NCI-H187 (cell line): ENCODE data around the gene EGFLAM.

Experiments used
- DNase-seq, 2 experiments: peaks; one replicate each; lab custom pipeline; 2025; lab: John Stamatoyannopoulos, UW

The EGFLAM gene

DNA sequence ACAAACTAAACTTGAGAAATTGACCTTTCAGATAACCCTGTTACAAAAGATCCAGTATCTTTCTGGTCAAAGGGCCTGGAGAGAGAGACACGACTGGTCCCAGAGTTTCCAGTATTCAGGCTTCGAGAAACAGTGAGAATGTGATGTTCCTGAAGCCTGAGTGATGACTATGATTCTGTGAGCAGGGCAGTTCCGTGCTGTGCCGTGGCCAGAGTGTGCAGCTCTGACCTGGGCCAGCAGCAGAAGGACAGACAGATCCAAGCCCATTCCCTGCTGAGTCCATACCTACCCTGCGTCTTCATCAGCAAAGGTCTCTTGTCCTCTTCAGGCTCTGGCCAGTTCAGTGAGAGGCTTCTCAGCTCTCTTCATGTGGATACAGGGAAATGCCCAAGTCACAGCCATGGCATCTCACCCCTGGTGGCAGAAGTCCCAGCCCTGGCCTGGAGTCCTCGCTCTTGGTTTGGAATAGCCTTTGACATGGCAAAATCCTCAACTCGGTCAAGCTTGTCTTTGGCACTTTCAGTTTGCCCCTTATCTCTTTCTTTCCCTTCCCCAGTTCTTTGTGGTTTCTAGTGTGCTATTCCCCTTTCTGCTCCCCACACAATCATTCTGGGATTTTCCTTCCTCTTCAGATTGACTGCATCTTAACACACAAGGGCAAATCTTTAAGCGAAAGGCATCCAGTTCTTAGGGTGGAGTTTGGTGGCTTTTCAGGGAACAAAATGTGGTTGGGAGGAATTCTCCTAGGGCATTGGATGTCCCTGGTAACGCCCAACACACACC, 190.4 kb downstream of the EGFLAM start:
- DNase-seq: no peak

DNA sequence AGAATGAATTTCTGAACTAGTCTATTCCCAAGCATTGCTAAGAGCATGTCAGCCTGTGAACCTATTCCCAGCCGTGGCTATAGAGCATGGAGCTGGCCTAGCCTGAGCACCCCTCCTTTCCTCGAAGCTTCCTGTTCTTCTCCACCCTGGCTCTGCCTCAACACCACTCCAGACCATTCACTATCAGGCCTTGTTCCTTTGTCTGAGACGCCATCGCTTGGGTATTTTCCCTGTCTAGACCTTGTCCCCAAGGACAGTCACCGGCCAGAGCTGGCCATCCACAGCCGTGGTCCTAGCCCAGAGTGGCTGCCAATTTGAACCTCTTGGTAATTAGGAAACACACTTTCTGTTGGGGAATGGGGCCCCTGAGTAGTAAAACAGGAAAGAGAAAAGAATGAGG, 192.3 kb downstream of the EGFLAM start:
- DNase-seq: no peak

GRCh38 chr5:38451074-38451725, 192.8 kb downstream of the EGFLAM start:
- no peak for DNase-seq

DNA sequence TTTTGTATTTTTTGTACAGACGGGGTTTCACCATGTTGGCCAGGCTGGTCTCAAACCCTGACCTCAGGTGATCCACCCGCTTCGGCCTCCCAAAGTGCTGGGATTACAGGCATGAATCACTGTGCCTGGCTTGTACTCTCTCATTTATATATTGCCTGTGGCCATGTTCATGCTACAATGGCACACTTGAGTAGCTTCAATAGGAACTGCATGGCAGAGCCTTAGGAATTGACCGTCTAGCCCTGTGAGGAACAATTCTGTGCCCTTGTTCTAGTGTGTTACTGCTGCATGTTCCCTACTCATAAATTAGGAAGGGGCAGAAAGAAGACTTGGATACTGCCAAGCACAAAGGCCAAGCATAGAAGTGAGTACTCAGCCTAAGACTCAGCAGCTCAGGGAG, 193.8 kb downstream of the EGFLAM start:
- DNase-seq: no peak

DNA sequence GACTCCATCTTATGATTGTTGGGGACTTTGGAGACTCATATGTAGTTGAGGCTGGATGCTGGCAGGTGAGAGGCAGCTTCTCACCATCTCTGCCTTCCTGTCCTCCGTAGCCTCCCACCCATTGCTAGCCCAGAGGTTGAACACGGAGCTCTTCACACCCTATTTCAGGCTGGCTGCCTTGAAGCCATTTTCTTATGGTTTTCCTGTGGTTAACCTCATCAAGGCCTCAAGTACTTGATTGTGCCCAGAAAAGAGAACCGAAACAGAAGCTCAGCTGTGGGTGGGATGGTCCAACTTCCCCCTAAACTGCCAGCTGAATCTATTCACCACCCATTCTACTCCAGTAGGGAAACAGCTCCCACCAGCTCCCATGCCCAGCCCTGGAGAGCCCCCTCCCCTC, 195.1 kb downstream of the EGFLAM start:
- no peak for DNase-seq

DNA sequence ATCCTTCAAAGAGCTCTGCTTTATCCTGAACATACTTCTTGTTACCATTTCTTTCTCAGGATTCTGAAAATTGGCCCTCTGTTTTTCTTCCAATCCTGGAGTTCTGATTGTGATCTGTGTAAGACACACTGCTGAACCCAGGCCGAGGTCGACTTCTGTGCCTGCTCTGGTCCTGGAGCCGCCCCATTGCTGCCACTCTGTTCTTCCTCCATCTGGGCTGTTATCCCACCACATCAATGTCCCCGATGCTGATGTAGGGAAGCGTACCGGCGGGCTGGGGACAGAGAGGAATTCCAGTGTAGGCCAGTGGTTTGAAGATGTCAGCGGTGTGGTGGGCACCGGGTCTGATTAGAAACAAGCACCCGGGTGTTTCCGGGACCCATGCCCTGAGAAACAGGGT, 195.6 kb downstream of the EGFLAM start:
- DNase-seq: no peak

DNA sequence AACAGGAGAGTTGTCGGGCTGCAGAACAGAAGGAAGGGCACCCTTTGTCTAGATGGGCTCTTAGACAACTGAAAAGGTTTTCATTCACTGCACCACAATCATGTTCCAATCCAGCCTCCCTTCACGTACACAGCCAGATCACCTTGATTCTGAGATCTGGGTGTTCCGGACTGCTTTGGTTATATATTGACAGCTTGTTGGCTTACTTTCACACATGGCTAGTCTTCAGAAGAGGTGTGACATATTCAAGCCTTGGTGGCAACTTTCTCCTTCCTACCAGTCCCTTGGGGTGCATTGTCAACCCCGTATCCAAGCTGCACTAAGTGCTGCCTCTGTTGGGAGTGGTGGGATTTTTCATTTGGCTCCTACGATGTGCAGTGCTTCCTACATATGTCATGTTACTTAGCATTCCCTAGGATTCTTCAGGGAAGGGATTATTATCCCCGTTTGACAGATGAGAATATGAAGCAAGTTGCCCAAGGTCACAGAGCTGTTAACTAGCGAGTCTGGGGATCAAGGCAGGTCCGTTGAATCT, 197.5 kb downstream of the EGFLAM start:
- DNase-seq: no peak

DNA sequence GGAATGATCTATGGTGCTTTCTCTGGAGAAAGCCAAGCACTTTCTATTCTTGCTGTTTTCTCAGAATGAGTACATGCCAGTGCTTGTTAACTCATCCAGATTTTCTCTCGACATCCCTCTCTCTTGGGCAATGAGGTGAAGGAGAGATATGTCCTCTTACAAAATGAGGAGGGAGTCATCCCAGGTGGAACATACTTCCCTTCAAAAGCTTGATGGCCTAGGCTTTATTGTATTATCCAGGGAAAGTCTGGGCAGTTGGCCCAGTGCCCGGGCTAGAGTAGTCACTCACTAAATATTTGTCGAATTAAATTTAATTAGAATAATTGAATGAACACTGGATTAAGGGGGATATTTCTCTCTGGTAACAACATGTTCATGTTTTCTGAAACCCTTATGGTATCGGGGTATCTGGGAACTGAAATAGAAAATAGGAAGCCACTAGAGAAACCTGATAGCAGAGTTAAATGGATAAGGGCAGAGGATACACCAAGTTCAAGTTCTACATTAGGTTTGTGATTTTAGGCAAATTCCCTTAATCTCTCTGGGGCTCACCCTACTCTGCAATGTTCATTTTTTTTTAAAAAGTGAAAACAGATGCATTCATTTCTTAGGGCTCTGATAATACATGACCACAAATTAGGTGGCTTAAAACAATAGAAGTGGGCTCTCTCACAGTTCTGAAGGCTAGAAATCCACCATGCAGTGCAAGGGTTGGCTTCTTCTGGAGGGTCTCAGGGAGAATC, 198.5 kb downstream of the EGFLAM start:
- DNase-seq: no peak

DNA sequence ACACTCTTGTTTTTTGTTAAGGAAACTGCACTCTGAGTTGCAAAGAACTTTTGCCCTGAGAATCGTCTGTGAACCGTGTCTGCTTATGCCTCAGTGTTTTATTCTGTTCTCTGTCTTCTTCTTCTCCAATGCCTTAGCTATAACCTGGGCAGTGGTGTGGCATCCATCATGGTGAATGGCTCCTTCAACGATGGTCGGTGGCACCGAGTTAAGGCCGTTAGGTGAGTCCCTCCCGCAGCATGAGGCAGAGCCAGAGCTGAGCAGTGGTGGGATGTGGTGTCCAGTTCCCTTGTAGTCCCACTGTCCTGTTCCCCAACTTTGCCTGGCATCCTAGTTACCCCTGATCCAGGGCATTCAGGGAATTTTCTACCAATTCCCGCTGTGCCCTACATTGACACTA, 199.8 kb downstream of the EGFLAM start:
- DNase-seq: no peak

DNA sequence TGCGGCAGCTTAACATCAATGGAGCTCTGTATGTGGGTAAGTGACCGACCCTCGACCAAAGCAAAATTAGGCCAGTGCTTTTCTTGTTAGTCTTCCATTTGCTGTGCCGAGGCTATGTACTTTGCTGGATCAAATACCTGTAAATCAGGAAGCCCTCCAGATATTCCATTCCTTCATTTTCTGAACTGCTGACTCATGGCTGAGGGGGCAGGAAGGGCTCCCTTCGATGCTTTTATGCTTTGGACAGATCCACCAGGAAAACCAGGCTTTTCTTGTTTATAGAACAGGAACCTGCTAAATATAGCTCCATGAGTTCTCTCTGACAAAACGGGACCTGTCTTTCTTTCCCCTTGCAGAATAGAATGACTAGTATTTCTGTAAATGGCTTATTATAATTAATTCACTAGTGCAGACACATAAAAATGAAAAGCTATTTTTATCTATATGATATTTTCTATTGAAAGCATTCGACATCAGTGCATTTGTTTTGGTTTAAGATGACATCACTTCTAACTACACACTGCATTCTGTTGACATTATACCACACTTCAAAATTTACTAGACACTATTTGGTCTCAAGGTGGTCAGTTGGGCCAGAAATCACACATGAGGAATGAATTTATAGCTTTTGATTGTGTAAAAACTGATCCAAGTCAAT, 204.7 kb downstream of the EGFLAM start:
- DNase-seq: no peak

DNA sequence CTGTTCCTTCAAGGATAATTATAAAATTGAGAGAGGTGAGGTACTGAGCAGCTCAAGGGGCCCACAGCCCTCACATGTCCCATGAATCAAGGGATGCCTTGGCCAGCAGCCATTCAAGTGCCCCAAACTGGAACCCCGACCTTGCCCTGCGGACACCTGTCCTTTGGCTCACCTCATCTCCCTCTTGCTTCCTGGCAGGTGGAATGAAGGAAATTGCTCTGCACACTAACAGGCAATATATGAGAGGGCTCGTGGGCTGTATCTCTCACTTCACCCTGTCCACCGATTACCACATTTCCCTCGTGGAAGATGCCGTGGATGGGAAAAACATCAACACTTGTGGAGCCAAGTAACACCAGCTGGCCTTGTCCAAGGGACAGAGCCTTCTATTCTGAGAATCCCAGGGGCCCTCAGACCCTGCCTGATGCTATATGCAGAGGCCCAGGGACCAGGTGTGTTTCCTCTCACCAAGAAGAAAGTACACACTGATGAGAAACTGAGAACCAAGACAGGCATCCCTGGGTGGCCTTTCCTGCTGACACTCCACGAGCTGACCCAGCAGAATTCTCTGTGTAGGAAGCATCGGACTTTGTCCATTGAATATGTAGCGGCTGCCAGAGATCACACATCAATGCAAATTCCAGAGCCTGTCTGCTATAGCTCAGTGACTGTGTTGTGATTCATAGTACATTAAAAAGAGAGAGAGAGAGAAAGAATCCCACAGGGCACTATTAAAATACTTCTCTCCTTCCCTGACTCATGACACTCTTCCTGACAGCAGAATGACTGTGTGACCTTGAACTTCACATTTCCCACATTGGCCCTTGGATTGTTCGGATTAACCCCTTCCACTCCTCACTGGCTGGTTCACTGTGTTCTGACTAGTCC, 205.5 kb downstream of the EGFLAM start:
- DNase-seq: no peak

- DNase-seq: no peak
Observed at GRCh38 chr5:38465061-38465460, 206.7 kb downstream of the EGFLAM start.

GRCh38 chr5:38465702-38466423, 207.5 kb downstream of the EGFLAM start:
- no peak for DNase-seq

DNA sequence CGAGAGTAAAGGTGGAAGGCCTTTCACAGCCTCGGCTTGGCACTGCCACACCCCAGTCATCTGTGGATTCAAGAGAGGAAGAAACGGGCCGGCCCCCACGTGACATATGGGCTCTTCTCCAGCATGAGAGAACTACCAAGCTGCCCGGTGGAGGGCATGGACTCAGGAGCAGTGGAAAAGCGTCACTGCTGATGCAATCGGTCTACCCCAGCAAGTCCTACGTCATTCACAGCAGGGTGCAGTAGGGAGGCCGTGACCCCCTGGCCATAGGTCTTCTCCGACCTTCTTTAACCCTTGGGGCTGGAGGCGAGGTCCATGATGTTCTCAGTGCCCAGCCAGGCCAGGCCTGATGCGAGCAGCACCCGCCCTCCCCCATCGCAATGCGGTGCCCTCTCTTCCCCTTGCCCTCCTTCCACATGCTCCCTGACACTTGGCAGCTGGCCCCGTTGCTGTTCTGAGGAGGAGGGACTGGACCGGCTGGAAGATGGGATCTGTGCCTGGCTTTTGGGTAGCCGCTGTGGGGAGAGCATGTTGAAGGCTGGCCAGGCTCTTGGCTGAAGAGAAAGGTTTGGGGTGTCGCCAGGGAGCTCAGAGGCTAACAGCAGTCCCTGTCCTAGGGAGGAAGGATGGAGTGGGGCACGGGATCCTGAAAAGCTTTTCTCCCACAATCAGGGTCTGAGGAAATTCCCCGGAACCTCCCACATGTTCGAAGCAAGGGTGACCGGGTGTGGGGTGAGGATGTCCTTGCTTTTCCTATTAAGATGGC, 208.2 kb downstream of the EGFLAM start:
- no peak for DNase-seq

DNA sequence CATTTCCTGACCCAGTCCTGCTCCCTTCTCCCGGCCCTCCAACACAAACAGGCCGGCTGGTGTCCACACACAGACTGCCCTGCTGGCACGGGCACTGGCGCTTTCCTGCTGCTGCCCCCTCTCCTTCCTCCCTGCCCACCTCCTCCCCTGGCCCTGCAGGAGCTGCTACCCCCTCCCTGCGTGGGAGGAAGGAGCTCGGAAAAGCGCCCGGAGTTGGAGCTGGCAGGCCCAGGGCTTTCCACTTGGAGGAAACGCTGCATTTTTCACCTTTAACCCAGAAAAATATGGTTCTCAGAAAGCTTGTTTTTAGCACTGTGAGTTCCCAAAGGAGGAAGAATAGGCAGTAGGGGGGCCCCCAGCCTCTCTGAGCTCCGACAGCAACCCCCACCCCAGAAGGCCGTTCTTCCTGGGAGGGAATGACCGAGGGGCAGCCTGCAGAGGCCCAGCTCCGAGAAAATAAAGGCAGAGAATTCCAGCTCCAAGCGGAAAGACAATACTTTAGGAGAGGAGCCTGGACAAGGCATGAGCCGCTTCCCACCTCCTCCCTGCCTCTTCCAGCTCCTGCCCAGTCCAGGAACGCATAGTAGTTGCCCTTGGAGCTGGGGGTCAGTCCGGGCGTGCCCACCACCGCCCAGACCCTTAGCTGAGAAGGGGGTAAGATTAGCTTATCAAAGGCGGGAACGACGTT, 209.1 kb downstream of the EGFLAM start:
- DNase-seq: no peak

DNA sequence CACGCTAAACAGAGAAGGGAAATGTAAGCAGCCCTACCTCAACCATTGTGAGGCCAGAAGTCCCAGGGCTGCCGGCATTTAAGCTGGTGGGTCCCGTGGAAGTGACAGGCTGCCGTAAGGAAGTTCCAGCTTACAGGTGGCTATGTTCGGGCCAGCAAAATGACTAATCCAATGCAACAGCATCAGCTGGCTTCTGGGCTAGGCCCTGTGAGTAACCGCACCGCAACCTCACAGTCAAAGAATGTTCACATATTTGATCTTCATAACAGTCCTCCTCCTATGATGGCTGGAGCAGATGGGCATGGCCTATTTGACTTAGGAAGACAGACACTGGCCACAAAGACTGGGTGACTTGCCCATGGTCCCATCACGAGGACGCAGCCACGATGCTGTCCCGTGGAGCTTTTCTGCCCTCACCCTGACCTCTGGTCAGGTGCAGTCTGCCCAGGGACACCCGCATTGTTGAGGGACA, 209.9 kb downstream of the EGFLAM start:
- DNase-seq: no peak

DNA sequence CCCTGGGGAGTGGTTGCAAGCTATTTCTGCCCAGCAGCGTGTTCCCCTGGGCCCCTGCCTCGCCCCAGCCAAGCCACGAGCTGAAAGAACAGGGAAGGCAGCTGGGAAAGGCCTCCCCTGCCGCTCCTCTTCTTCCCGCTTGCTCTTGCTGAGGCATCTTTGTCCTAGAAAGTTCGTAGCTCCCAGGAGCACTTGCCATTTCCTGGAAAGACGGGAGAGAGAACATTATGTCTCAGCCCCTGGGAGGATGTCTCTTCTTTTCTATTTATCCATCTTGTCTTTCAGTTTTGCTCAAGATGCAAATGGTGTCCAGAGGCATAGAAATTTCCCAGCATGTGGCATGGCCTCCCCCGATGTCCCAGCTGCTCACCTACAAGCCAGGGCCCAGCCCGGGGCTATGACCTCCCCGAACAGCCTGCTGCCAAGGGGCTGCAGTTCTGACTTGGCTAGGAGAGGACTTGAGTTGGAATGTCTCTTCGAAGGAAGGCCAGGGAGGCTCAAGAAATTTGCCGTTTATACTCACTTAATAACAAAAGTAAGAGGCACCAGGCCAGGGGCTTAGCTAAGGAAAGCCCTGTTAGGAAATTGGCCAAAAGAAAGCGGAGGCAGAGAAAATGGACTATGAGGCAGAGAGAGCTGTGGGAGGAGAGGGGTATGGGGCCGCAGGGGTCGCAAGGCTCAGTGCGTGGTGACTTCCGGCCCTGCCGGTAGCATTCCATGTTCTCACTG, 210.8 kb downstream of the EGFLAM start:
- no peak for DNase-seq

- DNase-seq: no peak
Observed at GRCh38 chr5:38469707-38470267, 211.4 kb downstream of the EGFLAM start.
